Activated CD4-positive, alpha-beta T cell treated with anti-CD3 and anti-CD28 coated beads, Interleukin-10, Interleukin-2, amounts not matched to agents 100 ng/mL and 50 ng/mL, durations not matched to agents 16 hours and 8 hours (primary cell): ENCODE measurements around the gene PLEKHA6.

Experiments
- DNase-seq: peaks from one replicate; pipeline ENCODE4 v3.0.0-alpha.2; 2020

The PLEKHA6 gene

DNA sequence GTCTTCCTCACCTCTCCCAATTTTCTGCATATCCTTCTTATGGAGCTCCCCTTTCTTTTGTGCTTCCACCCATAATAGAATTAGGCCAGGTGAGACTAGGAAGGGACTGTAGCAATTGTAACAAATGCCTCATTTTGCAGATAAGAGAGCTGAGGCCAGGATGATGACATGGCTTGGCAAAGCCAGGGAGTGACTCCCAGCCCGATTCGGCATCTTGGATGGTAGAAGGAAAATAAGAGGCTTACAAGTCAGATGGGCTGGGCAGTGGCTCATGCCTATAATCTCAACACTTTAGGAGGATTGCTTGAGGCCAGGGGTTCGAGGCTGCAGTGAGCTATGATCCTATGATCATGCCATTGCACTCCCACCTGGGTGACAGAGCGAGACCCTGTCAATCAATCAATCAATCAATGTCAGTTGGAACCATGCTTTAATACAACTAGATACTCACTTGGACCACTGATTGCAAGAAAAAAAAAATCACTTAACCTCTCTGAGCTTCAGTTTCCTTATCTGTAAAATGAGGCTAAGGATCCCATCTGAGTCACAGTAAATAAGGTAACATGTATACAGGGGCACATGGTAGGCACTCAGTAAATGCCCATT lies 51.6 kb downstream of the PLEKHA6 start:
- no peak for DNase-seq

GRCh38 chr1:204307334-204307883 lies 52.3 kb downstream of the PLEKHA6 start:
- DNase-seq, result no peak

DNA sequence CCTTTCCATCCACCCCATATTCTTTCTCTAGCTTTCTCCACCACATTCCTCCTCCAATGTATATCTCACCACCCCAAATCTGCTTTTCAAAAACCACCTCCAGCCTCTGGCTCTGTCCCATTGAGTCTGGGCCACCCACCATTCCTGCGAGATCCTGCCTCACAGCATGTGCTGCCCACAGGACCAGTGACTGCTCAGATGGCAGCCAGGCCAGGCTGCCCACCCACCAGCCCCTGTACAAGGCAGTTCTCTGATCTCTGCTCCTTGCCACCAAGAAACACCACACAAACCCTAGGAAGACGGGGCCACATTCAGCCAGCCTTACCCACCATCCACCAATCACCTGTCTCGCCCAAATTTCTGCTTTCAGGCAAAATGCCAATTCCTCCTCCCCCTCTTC lies 53.7 kb downstream of the PLEKHA6 start:
- no peak for DNase-seq

DNA sequence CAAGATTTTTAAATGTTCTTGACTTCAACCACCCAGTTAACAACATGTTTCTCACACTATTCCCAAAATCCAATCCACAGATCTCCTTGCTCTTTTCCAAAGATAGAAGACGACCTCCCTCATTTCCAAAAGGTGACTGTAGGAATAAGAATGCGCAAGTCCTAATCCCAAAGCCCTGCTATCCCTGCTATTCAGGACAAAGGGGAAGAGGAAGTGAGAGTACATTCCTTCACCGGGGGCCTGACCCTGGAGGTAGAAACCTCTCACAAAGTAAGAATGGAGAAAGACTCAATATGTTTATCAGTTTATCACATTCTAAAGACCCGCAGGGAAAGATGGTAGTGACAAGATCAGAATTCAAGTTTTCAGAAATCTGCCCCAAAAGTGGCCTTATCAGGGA lies 55.7 kb downstream of the PLEKHA6 start:
- DNase-seq, result no peak

DNA sequence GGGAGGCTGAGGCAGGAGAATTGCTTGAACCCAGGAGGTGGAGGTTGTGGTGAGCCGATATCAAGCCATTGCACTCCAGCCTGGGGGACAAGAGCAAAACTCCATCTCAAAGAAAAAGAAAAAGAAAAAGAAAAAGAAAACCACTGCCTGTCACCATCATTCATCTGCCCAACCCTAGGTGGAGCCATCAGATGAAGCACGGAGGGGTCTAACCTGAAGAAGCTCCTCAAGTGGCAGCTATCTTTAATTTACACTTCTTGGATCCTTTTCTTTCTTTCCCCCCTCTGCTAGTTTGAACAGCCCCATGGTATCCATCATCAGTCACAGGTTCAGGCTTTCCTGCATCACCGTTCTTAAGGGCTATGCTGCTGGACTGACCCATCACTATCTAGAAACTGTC lies 57.0 kb downstream of the PLEKHA6 start:
- DNase-seq, result no peak

DNA sequence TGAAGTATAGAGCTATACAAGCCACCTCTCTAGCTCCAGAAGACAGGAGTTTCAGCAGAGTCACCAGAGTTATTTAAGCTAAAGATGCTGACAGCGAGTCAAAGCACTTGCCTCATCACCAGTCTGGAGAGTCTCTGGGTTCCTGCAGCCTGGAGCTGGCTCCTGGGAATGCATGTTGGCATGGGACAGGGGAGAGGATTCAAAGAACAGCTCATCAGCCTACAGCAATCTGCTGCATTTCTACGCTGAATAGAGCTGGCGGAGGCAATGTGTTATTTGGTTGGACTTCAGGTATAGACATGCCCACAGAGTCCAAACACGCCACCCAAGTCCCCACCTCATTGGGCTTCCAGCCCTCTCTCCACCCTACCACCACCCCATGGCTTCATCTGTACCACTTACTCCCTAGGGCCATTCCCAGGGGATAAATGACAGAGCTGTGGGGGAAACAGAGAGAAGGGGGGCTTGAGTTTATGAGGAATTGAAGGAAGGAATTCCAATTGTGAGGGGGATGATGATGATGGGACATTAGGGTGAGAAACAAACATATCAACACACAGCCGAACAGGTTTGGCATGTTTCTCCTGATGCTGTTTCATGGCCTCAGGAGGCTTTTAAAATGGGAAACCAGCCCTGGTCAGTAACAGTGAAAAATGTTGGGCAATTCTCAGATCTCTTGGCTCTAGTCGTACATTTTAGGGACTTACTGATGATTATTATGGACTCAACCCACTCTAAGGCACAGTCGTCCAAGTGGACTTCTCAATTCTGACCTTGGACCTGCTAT lies 58.4 kb downstream of the PLEKHA6 start:
- DNase-seq, result no peak

DNA sequence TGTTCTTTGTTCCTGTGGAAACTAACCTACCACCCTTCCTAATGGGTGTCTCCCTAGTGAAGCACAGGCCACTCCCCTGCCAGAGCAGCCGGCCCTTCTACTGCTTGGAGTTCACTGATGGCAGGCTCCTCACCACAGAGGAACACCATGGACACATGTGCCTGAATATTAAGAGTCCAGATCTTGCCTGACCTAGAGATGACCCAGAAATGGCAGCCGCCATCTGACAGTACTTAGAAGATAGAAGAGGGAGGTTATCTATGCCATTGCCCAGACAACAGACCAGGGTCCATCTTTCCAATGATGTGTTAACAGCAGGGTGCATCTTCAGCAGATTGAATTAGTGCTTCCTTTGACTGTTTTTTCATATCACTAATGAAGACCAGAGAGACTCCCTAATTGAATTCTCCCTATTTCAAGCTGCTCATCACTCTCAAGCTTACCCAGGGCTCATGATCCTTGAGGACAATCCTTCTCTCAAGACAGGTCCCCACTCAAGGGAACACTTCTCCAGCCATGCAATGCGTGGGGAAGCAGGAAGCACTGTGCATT lies 59.8 kb downstream of the PLEKHA6 start:
- no peak for DNase-seq

DNA sequence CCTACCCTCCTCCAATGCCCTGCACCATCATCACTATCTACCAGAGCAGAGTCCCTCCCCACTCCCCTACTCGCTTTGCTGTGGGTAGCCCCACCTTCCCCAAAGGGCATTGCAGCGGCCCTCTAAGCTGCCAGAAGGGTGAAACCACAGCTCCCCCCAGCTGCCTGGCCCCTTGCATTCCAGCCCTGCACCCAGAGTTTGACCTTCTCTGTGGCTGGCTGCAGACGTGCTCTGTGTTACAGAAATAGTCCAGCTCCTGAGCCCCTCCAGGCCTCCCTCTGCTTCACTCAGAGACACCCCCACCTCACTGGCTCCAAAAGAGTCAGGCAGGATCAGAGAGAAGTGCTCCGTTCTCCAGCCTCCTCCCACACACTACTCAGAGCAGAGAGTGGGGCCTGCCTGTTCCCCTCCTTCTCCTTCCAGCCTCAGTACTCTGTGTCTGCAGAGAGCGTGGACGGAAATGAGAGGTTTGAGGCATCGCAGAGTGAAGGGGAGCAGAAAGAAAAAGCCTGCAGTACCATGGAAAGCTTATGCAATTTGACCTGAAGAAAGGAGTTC lies 63.2 kb downstream of the PLEKHA6 start:
- no peak for DNase-seq

DNA sequence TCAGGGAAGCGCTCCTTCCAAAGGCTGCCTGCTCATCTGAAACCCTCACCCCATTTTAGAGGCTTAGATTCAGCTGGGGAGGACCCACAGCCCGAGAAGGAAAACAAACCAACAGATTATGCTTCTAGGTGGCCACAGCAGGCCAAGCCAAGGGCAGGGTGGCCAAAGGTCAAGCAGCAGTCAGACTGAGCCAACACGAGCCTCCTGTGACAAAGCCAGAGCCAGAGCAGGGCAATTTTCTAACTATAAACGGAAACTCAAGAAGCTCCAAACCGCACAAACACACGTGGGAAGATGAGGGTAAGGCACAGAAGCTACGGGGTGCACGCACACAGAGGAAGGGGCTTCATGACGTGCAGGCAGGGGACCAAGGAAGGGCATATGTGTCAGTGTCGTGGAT lies 64.1 kb downstream of the PLEKHA6 start:
- DNase-seq, result no peak

- no peak for DNase-seq
Measured at GRCh38 chr1:204294357-204294756, 65.4 kb downstream of the PLEKHA6 start.

GRCh38 chr1:204293605-204294337 lies 66.0 kb downstream of the PLEKHA6 start:
- no peak for DNase-seq

DNA sequence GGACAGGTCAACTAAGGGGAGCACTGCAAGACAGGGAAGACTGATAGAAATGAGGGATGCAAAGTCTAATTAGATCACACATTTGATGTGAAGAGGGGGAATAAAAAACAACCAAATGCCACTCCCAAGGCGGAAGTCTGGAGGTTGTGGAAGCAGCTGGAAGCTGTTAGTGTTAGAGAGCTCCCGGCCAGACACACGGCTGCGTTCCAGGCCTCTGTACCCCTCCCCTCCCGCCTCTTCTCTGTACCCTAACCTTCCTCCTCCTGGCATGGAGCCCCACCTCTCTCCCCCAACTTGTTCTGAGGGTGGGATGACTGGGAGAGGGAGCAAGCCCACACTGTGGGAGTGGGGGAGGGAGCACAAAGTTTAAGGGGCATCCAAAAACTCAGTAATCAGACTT lies 67.0 kb downstream of the PLEKHA6 start:
- no peak for DNase-seq

DNA sequence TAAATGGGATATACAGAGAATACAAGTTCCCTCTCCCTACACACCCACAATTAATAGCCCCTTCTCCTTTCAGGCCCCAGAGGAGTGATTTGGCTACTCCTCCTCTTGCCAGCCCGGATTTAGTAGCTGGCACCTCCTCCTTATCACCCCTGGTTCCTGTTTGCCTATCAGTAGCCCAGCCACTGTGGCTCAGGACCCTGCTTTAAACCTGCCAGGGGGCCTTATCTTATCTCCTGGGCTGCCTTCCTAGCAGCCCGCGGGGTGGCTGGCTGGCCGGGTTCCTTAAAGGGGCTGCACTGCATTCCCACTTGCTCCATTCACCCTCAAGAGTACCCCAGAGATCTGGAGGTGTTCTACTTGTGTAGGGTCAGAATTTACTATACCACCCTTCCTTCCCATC lies 70.4 kb downstream of the PLEKHA6 start:
- no peak for DNase-seq

DNA sequence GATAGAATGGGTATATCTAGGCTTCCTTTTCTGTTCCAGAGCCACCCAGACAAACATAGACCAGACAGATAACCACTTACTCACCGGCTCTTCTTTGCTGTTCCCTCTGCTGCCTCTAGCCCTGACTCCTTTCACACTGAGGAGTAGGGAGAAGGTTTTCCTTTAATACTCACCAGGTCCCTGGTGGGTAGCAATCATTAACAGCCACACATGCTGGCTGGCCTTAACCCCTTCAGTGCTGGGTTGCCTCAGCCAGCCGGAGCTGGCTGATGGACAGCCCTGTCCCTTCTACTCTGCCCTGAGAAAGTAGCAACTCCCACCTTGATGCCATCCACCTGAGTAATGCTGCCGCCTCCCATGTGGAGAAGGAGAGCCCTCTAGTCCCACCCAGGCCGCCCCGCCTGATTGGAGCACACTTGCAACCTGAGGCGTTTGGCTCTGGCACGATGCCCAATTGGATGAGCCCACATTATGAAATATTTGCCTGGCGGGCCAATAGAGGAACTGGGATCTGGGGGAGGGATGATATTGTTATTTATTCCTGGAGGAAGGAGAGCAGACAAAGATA lies 71.6 kb downstream of the PLEKHA6 start:
- DNase-seq, result no peak

DNA sequence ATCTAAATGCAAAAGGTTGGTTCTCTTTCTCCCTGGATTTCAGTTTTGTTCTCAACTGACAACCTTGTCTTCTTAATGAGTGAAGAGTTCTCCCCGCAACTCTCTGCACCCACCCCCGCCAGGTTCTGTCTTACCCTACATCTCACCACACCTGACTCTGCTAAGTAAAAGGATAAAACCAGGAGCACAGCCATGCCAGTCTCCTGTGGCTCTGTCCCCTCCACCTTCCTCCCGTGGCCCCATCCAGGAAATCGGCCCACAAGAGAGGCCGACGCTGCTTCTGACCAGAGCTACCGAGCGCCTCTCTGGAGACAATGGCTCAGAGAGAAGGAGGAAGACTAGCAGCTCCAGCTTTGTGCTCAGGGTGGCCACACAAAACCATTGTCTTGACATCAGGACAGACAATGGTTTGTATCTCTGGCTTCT lies 72.2 kb downstream of the PLEKHA6 start:
- DNase-seq, result no peak

DNA sequence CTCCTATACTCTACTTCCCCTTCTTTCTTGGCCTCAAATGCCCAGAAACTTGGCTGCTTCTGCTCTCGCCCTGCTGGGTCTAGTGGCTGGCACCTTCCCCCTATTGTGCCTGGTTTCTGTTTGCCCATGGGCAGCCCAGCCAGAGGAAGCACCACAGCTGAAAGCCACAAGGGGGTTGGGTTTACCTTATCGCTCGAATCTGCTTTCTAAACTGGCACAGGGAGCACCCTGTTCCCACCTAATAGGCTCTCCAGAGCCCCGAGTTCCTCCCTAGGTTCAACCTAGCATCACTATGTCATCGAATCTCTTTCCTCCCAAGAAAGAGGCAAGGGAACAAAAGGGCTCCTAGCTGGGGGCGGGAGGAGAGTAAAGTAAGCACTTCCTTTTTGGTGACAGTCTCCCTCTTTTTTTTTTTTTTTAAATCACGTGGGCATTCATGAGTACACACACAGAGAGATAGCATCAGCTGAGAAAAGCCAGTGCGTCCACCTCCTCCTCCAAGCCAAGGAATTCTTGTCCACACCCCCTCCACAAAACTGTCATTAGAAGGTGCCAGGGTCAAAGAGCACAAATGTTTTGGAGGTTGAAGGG lies 72.8 kb downstream of the PLEKHA6 start:
- peak; percentile 53 for DNase-seq

- DNase-seq, result no peak
Measured at GRCh38 chr1:204286315-204286714, 73.4 kb downstream of the PLEKHA6 start.

GRCh38 chr1:204285436-204286305 lies 74.1 kb downstream of the PLEKHA6 start:
- DNase-seq, result no peak

DNA sequence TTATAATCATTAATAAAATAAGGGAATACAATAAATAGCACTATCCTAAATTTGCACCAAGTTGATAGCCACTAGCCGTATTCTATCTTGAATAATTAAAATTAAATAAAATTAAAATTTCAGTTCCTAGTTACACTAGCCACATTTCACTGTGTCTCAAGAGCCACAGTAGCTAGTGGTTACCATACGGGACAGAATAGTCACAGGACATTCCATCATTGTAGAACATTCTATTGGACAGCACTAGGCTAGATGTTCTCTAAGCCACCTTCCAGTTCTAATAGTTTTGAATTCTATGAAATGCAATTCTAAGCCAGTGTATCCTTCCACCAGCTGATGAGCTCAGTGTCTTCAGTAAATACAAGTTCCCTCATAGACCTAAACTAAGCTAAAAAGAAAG lies 74.8 kb downstream of the PLEKHA6 start:
- no peak for DNase-seq

DNA sequence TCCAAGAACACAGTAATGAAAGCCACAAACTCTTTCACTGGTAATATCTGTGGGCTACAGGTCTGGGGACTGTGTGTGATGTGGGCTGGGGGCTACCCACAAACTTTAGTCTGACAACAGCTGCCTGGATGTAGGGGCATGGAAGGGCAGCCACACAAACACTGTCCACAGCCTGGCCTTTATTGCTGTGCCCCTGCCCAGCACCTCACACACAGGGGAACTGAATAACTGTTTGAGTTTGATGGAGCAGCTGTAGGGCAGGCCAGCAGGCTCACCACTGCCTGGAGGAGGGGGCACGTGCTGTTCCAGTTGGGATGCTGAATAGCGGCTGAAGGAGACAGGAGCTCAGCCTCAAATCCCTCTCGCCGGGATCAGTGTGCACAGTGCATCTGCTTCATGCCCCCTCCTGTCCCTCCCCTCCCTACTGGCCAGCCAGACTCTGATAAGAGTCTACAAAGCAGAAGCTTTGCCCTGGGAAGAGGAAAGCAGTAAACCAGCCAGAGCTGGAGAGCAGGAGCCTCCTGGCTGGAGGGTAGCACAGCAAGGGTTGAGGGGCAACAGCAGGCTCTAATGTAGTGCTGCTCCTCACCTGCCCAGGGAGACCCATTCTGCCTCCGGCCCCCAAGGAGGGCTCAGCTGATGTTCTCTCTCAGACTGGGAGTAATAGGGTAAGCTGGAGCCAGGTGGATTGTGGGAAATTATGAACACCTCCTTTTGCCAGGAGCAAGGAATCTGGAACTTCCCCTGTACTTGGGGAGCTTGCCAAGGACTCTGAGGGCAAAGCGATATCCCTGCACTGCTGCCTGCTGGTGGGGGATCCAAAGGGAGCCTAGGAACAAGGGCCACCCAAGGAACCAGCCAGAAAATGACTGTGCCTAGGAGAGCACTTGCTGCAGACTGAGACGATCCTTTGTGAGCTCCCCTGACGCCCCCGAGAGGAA lies 75.7 kb downstream of the PLEKHA6 start:
- DNase-seq, result no peak
